Activated T-cell treated with anti-CD3 and anti-CD28 coated beads, Interleukin-2, amount 50 U/mL, for 1 hour (primary cell): ENCODE results near the gene XYLT1.

ENCODE experiments used
- DNase-seq: peaks from one replicate; pipeline ENCODE4 v3.0.0-alpha.2; 2020

The XYLT1 gene

GRCh38 chr16:17160920-17161431 lies 309.8 kb downstream of the XYLT1 start:
- no peak for DNase-seq

- DNase-seq = no peak
These were observed 310.4 kb downstream of the XYLT1 start for GRCh38 chr16:17160285-17160853.

GRCh38 chr16:17159617-17160016 lies 311.1 kb downstream of the XYLT1 start:
- DNase-seq = no peak

- no peak for DNase-seq
These were observed 314.8 kb downstream of the XYLT1 start for GRCh38 chr16:17155936-17156335.

- no peak for DNase-seq
These were observed 315.3 kb downstream of the XYLT1 start for GRCh38 chr16:17155485-17155884.

GRCh38 chr16:17154981-17155380 lies 315.8 kb downstream of the XYLT1 start:
- no peak for DNase-seq

- no peak for DNase-seq
These were observed 318.4 kb downstream of the XYLT1 start for GRCh38 chr16:17152311-17152710.

- DNase-seq = no peak
These were observed 319.4 kb downstream of the XYLT1 start for GRCh38 chr16:17151335-17151734.

- no peak for DNase-seq
These were observed 320.8 kb downstream of the XYLT1 start for GRCh38 chr16:17149904-17150483.

- DNase-seq = no peak
These were observed 322.8 kb downstream of the XYLT1 start for GRCh38 chr16:17147942-17148341.

GRCh38 chr16:17145029-17145428 lies 325.7 kb downstream of the XYLT1 start:
- DNase-seq = no peak

GRCh38 chr16:17144431-17144830 lies 326.3 kb downstream of the XYLT1 start:
- DNase-seq = no peak

GRCh38 chr16:17143546-17144419 lies 327.0 kb downstream of the XYLT1 start:
- no peak for DNase-seq

GRCh38 chr16:17138801-17139200 lies 332.0 kb downstream of the XYLT1 start:
- no peak for DNase-seq

- no peak for DNase-seq
These were observed 335.3 kb downstream of the XYLT1 start for GRCh38 chr16:17135439-17135838.

GRCh38 chr16:17134586-17134985 lies 336.2 kb downstream of the XYLT1 start:
- DNase-seq = no peak

GRCh38 chr16:17133851-17134250 lies 336.9 kb downstream of the XYLT1 start:
- DNase-seq = no peak

- no peak for DNase-seq
These were observed 339.4 kb downstream of the XYLT1 start for GRCh38 chr16:17131351-17131750.

GRCh38 chr16:17130733-17131132 lies 340.0 kb downstream of the XYLT1 start:
- no peak for DNase-seq

- DNase-seq = no peak
These were observed 340.8 kb downstream of the XYLT1 start for GRCh38 chr16:17129971-17130370.

GRCh38 chr16:17128791-17129190 lies 342.0 kb downstream of the XYLT1 start:
- DNase-seq = no peak

- DNase-seq = no peak
These were observed 344.6 kb downstream of the XYLT1 start for GRCh38 chr16:17126156-17126555.

GRCh38 chr16:17125671-17126070 lies 345.1 kb downstream of the XYLT1 start:
- DNase-seq = no peak
